Measurements from ENCODE around the gene KDM5A. TPM values are rescaled to one million over a fixed set of nuclear protein-coding genes. Genes with fewer than 3 reads are reported as not detected.
A peak's percentile ranks its signal among the peaks of the same experiment; 100 is the strongest.

Gene KDM5A
- total and polyA plus RNA-seq, 2 donors from 2014 or later: 4.5 to 76.6 TPM

- Histone ChIP-seq H3K36me3 (ENCODE audit: control insufficient read depth in 2 of 3, insufficient read depth in 3 of 3, low read length in 3 of 3) (peaks cover 0 to 10% (median 2%) of the 10 kb centered on the region in 3 donors), H3K4me3 (ENCODE audit: low read length in 3 of 3) (no peak overlapping the region), H3K9ac (ENCODE audit: low read length in 3 of 3) (no peak overlapping the region), H3K4me1 (ENCODE audit: control insufficient read depth in 2 of 3, insufficient read depth in 2 of 3, low read depth in 1 of 3, low read length in 3 of 3) (peaks cover 0 to 12% (median 9%) of the 10 kb centered on the region in 3 donors), H3K27ac (ENCODE audit: low read depth in 2 of 2, low read length in 2 of 2) (peak overlapping the region; percentile 57 to 71), H3K9me3 (ENCODE audit: control insufficient read depth in 2 of 3, insufficient read depth in 1 of 3, low read length in 3 of 3) (peaks cover 0 to 3% (median 0%) of the 10 kb centered on the region in 3 donors), H3K27me3 (ENCODE audit: control insufficient read depth, insufficient read depth, low read length) (no peaks in the 10 kb centered on the region)
- no peak for DNase-seq
- FAIRE-seq: no peak
- intact Hi-C loops (cut with DNase I): no loop called here
- no peak for TF ChIP-seq CTCF (IDR thresholded peaks at IDR 0.05; ENCODE audit: borderline replicate concordance, extremely low read depth, insufficient read depth)
Observed at GRCh38 chr12:238736-239398, 150.3 kb downstream of the KDM5A start.

GRCh38 chr12:238116-238515, 151.0 kb downstream of the KDM5A start:
- peaks cover 0 to 14% (median 12%) of the 10 kb centered on the region in 3 donors for H3K4me1 ChIP-seq (ENCODE audit: control insufficient read depth in 2 of 3, insufficient read depth in 2 of 3, low read depth in 1 of 3, low read length in 3 of 3)
- H3K9ac ChIP-seq (ENCODE audit: low read length in 3 of 3): no peak overlapping the region
- no peak overlapping the region for H3K4me3 ChIP-seq (ENCODE audit: low read length in 3 of 3)
- no peaks in the 10 kb centered on the region for H3K27me3 ChIP-seq (ENCODE audit: control insufficient read depth, insufficient read depth, low read length)
- H3K27ac ChIP-seq (ENCODE audit: low read depth in 2 of 2, low read length in 2 of 2): peak overlapping the region; percentile 56 to 71
- peak in 1 of 5 donors; percentile 23 for DNase-seq
- H3K36me3 ChIP-seq (ENCODE audit: control insufficient read depth in 2 of 3, insufficient read depth in 3 of 3, low read length in 3 of 3): peaks cover 0 to 10% (median 2%) of the 10 kb centered on the region in 3 donors
- no peak for FAIRE-seq
- intact Hi-C loops (cut with DNase I): no loop called here
- no peak for TF ChIP-seq CTCF (IDR thresholded peaks at IDR 0.05; ENCODE audit: borderline replicate concordance, extremely low read depth, insufficient read depth)
- peaks cover 0 to 3% (median 0%) of the 10 kb centered on the region in 3 donors for H3K9me3 ChIP-seq (ENCODE audit: control insufficient read depth in 2 of 3, insufficient read depth in 1 of 3, low read length in 3 of 3)

GRCh38 chr12:237026-237815, 151.9 kb downstream of the KDM5A start:
- Histone ChIP-seq H3K4me3 (ENCODE audit: low read length in 3 of 3) (peak overlapping the region in 2 of 3 donors; percentile 34 to 52), H3K4me1 (ENCODE audit: control insufficient read depth in 2 of 3, insufficient read depth in 2 of 3, low read depth in 1 of 3, low read length in 3 of 3) (peaks cover 0 to 14% (median 12%) of the 10 kb centered on the region in 3 donors), H3K36me3 (ENCODE audit: control insufficient read depth in 2 of 3, insufficient read depth in 3 of 3, low read length in 3 of 3) (peaks cover 0 to 6% (median 0%) of the 10 kb centered on the region in 3 donors), H3K27me3 (ENCODE audit: control insufficient read depth, insufficient read depth, low read length) (no peaks in the 10 kb centered on the region), H3K27ac (ENCODE audit: low read depth in 2 of 2, low read length in 2 of 2) (peak overlapping the region; percentile 56 to 71), H3K9me3 (ENCODE audit: control insufficient read depth in 2 of 3, insufficient read depth in 1 of 3, low read length in 3 of 3) (peaks cover 0 to 3% (median 0%) of the 10 kb centered on the region in 3 donors), H3K9ac (ENCODE audit: low read length in 3 of 3) (no peak overlapping the region)
- TF ChIP-seq CTCF (IDR thresholded peaks at IDR 0.05; ENCODE audit: borderline replicate concordance, extremely low read depth, insufficient read depth): no peak
- DNase-seq (peak in 1 of 5 donors; percentile 24), FAIRE-seq (no peak)
- intact Hi-C loops (cut with DNase I): no loop called here

All from kidney (tissue), 14 donors.